Measurements from ENCODE around the gene PDE8B. TPM values are rescaled to one million over a fixed set of nuclear protein-coding genes. Genes with fewer than 3 reads are reported as not detected.
A peak's percentile ranks its signal among the peaks of the same experiment; 100 is the strongest.

Gene PDE8B
- total and polyA plus RNA-seq, 11 donors: 1.1 to 9.3 (median 3.4) TPM

- no peak for DNase-seq
- Histone ChIP-seq H3K36me3 (no peaks in the 10 kb centered on the region), H3K9me3 (peaks cover 0 to 5% (median 0%) of the 10 kb centered on the region in 12 donors), H3K27ac (no peak overlapping the region), H3K4me1 (no peaks in the 10 kb centered on the region), H3K27me3 (no peaks in the 10 kb centered on the region), H3K4me3 (no peak overlapping the region)
- TF ChIP-seq POLR2A (IDR thresholded peaks at IDR 0.05) (no peak), CTCF (IDR thresholded peaks at IDR 0.05) (peak in 7 of 12 donors; percentile 14 to 48 (median 32))
- WGBS, 4 donors: 68 to 73% (median 70%) methylated on average over 3 of the region's 3 CpGs
- ATAC-seq: no peak
- intact Hi-C loops (cut with DNase I): loop anchor here in 6 of 10 donors (1.0 to 10.0 kb wide), 4 partner anchors 92 to 95 kb away; no protein-coding TSS in a partner anchor
Measured at GRCh38 chr5:77239126-77239741, 28.8 kb downstream of the PDE8B start.

- Histone ChIP-seq H3K27me3 (no peaks in the 10 kb centered on the region), H3K27ac (no peak overlapping the region), H3K9me3 (peaks cover 0 to 4% (median 0%) of the 10 kb centered on the region in 12 donors), H3K4me3 (no peak overlapping the region), H3K36me3 (no peaks in the 10 kb centered on the region), H3K4me1 (no peaks in the 10 kb centered on the region)
- intact Hi-C loops (cut with DNase I): no loop called here
- TF ChIP-seq POLR2A (IDR thresholded peaks at IDR 0.05) (no peak), CTCF (IDR thresholded peaks at IDR 0.05) (no peak)
- no peak for ATAC-seq
- 24 to 65% (median 47%) methylated on average over 1 of the region's 1 CpG for WGBS, 4 donors
- DNase-seq: no peak
Measured at GRCh38 chr5:77241444-77241843, 31.0 kb downstream of the PDE8B start.

- ATAC-seq (no peak), DNase-seq (no peak)
- H3K4me1 ChIP-seq: no peaks in the 10 kb centered on the region
- H3K9me3 ChIP-seq: no peaks in the 10 kb centered on the region
- no peak overlapping the region for H3K27ac ChIP-seq
- no peaks in the 10 kb centered on the region for H3K27me3 ChIP-seq
- no peaks in the 10 kb centered on the region for H3K36me3 ChIP-seq
- H3K4me3 ChIP-seq: no peak overlapping the region
- TF ChIP-seq CTCF (IDR thresholded peaks at IDR 0.05) (no peak), POLR2A (IDR thresholded peaks at IDR 0.05) (no peak)
- 85 to 94% (median 87%) methylated on average over 2 of the region's 2 CpGs for WGBS, 4 donors
- intact Hi-C loops (cut with DNase I): no loop called here
Measured at GRCh38 chr5:77249475-77249874, 39.0 kb downstream of the PDE8B start.

GRCh38 chr5:77250021-77250420 lies 39.5 kb downstream of the PDE8B start:
- ATAC-seq (no peak), DNase-seq (no peak)
- Histone ChIP-seq H3K27me3 (no peaks in the 10 kb centered on the region), H3K27ac (no peak overlapping the region), H3K9me3 (no peaks in the 10 kb centered on the region), H3K36me3 (no peaks in the 10 kb centered on the region), H3K4me1 (no peaks in the 10 kb centered on the region), H3K4me3 (no peak overlapping the region)
- WGBS, 4 donors: 80 to 89% (median 85%) methylated on average over 4 of the region's 4 CpGs
- TF ChIP-seq POLR2A (IDR thresholded peaks at IDR 0.05) (no peak), CTCF (IDR thresholded peaks at IDR 0.05) (no peak)
- intact Hi-C loops (cut with DNase I): no loop called here
